HepG2 (cell line): ENCODE data around the gene HMMR. TPM values are rescaled to one million over a fixed set of nuclear protein-coding genes. Genes with fewer than 3 reads are reported as not detected.
A peak's percentile ranks its signal among the peaks of the same experiment; 100 is the strongest.

Source experiments
- AHR ChIP-seq: IDR thresholded peaks from 2 replicates; pipeline ENCODE4 v1.6.1; 2018; ENCODE audit warnings: missing genetic modification reagents, missing compliant biosample characterization
- ATF1 ChIP-seq: IDR thresholded peaks from 2 replicates; pipeline ENCODE4 v1.6.1; 2016; ENCODE audit warnings: mild to moderate bottlenecking, control low read depth
- CBX2 ChIP-seq, 2 experiments: fragments of 200-600 bp in 1 of 2; sonication (generic); formaldehyde crosslinking in 1 of 2; IDR thresholded peaks; 2 replicates each; pipeline versions ENCODE4 v1.7.0 to v1.8.1; 2018 to 2022; ENCODE audit warnings: low read depth in 2 of 2, low read length in 1 of 2, mild to moderate bottlenecking in 1 of 2, missing genetic modification reagents in 1 of 2
- CENPX ChIP-seq: sonication (generic); formaldehyde crosslinking; IDR thresholded peaks from 2 replicates; pipeline ENCODE4 v1.9.0; 2021; ENCODE audit warnings: mild to moderate bottlenecking, missing genetic modification reagents, moderate library complexity
- DNMT3B ChIP-seq: conservative IDR thresholded peaks from 2 replicates; pipeline ENCODE4 v1.6.1; 2016; ENCODE audit warnings: missing biosample characterization, control low read depth
- ERF ChIP-seq: IDR thresholded peaks from 2 replicates; pipeline ENCODE4 v1.6.1; 2018; ENCODE audit warnings: missing biosample characterization, missing genetic modification reagents
- FOXP1 ChIP-seq, 2 experiments: fragments of 450-650 bp in 1 of 2; IDR thresholded peaks; 2 replicates each; pipeline ENCODE4 v1.6.1; 2017 to 2018; ENCODE audit warnings: antibody characterized with exemption in 1 of 2
- GATA4 ChIP-seq: sonication (generic); IDR thresholded peaks from 2 replicates; pipeline ENCODE4 v1.6.1; 2016; ENCODE audit warnings: antibody characterized with exemption, low read depth, borderline replicate concordance
- KDM5A ChIP-seq: fragments of 200-600 bp; sonication (generic); IDR thresholded peaks from 2 replicates; pipeline ENCODE4 v1.7.0; 2018; ENCODE audit warnings: antibody characterized with exemption, mild to moderate bottlenecking, low read length, borderline replicate concordance
- MAF1 ChIP-seq: sonication (generic); formaldehyde crosslinking; IDR thresholded peaks from 2 replicates; pipeline ENCODE4 v1.5.0; 2020; ENCODE audit warnings: missing genetic modification reagents, borderline replicate concordance
- NR1H2 ChIP-seq: sonication (generic); formaldehyde crosslinking; IDR thresholded peaks from 2 replicates; pipeline ENCODE4 v1.8.1; 2022; ENCODE audit warnings: low read depth, missing genetic modification reagents, borderline replicate concordance
- PBX3 ChIP-seq: sonication (generic); formaldehyde crosslinking; IDR thresholded peaks from 2 replicates; pipeline ENCODE4 v1.8.1; 2023; ENCODE audit warnings: missing genetic modification reagents, inconsistent platforms, borderline replicate concordance
- PHF8 ChIP-seq: sonication (generic); formaldehyde crosslinking; IDR thresholded peaks from 2 replicates; pipeline ENCODE4 v1.5.0; 2020; ENCODE audit warnings: missing genetic modification reagents
- PITX1 ChIP-seq: sonication (generic); formaldehyde crosslinking; IDR thresholded peaks from 2 replicates; pipeline ENCODE4 v1.5.1; 2020; ENCODE audit warnings: mild to moderate bottlenecking, missing genetic modification reagents
- RARA ChIP-seq: IDR thresholded peaks from 2 replicates; pipeline ENCODE4 v1.6.1; 2016; ENCODE audit warnings: missing genetic modification reagents, missing compliant biosample characterization
- RBM22 ChIP-seq: fragments of 200-400 bp; formaldehyde crosslinking; optimal IDR thresholded peaks from 2 replicates; pipeline ENCODE3; 2017; ENCODE audit warnings: mild to moderate bottlenecking, low read length, moderate library complexity
- SNAPC2 ChIP-seq: sonication (generic); formaldehyde crosslinking; IDR thresholded peaks from 2 replicates; pipeline ENCODE4 v1.8.1; 2022; ENCODE audit warnings: mild to moderate bottlenecking, missing genetic modification reagents
- SP5 ChIP-seq: IDR thresholded peaks from 2 replicates; pipeline ENCODE4 v1.6.1; 2016; ENCODE audit warnings: low read depth, borderline replicate concordance
- STAG1 ChIP-seq: sonication (generic); formaldehyde crosslinking; IDR thresholded peaks from 2 replicates; pipeline ENCODE4 v1.4.0; 2020; ENCODE audit warnings: missing genetic modification reagents
- TCF7L2 ChIP-seq: IDR thresholded peaks from 2 replicates; pipeline ENCODE4 v1.6.1; 2011; ENCODE audit warnings: mild to moderate bottlenecking, low read depth, low read length, moderate library complexity
- THYN1 ChIP-seq: sonication (generic); formaldehyde crosslinking; IDR thresholded peaks from 2 replicates; pipeline ENCODE4 v1.8.1; 2023; ENCODE audit warnings: low read depth, mild to moderate bottlenecking, moderate library complexity, missing genetic modification reagents, borderline replicate concordance
- ZC3H4 ChIP-seq: sonication (generic); formaldehyde crosslinking; IDR thresholded peaks from 2 replicates; pipeline ENCODE4 v1.4.0; 2020; ENCODE audit warnings: missing genetic modification reagents, borderline replicate concordance
- ZFP1 ChIP-seq: IDR thresholded peaks from 2 replicates; pipeline ENCODE4 v1.6.1; 2016
- ZMAT3 ChIP-seq: sonication (generic); formaldehyde crosslinking; conservative IDR thresholded peaks from 2 replicates; pipeline ENCODE4 v1.7.0; 2021; ENCODE audit warnings: missing genetic modification reagents
- ZMYM4 ChIP-seq: sonication (generic); formaldehyde crosslinking; IDR thresholded peaks from 2 replicates; pipeline ENCODE4 v1.8.1; 2023; ENCODE audit warnings: mild to moderate bottlenecking, missing genetic modification reagents
- ZNF678 ChIP-seq: sonication (generic); formaldehyde crosslinking; IDR thresholded peaks from 2 replicates; pipeline ENCODE4 v1.4.0; 2020; ENCODE audit warnings: mild to moderate bottlenecking, missing genetic modification reagents
- ZNF800 ChIP-seq: sonication (generic); formaldehyde crosslinking; IDR thresholded peaks from 2 replicates; pipeline ENCODE4 v1.4.0; 2020; ENCODE audit warnings: missing genetic modification reagents
- ZNF839 ChIP-seq: sonication (generic); formaldehyde crosslinking; IDR thresholded peaks from 2 replicates; pipeline ENCODE4 v1.4.0; 2020; ENCODE audit warnings: missing genetic modification reagents, mild to moderate bottlenecking, borderline replicate concordance
- polyA plus RNA-seq, 8 experiments: library from polyadenylated mRNA; depleted of rRNA in 3 of 8; stranded (reverse) in 7 of 8; unstranded in 1 of 8; fragments of >200 nt; fragmentation: Illumina TruSeq in 4 of 8; extraction: Trizol in 4 of 8; gene quantifications; 2 replicates each; pipeline versions ENCODE4 v1.2.1 to v1.2.3, GENCODE V29; 2011 to 2016; ENCODE audit warnings: low read depth in 4 of 8, missing spikeins in 1 of 8, mixed read lengths in 1 of 8; ENCODE audit not compliant: insufficient read depth in 1 of 8
- total RNA-seq, 5 experiments: library from RNA; depleted of rRNA; stranded (reverse); fragments of >200 nt; fragmentation: Illumina TruSeq; extraction: Trizol; gene quantifications; 2 replicates each; pipeline ENCODE4 v1.2.3, GENCODE V29; 2016; ENCODE audit warnings: low read depth in 1 of 5
- TF ChIP-seq, protein P1 (sequence below): sonication (generic); formaldehyde crosslinking; IDR thresholded peaks from 2 replicates; pipeline ENCODE4 v1.8.1; 2023; ENCODE audit warnings: missing genetic modification reagents, mild to moderate bottlenecking, borderline replicate concordance

HMMR gene
- total and polyA plus RNA-seq, 2 of the 13 experiments (the other 11 are each of a cell fraction or from before 2014, with no cell fraction given) = 8.5 to 48.3 TPM

GRCh38 chr5:163437309-163438182 lies 22.9 kb upstream of the HMMR start, which contains the start of gene CCNG1 (continued):
- TF ChIP-seq ZMAT3 (CRISPR knock-in tag) = 0 out of 2 replicates have a peak, but pooled peaks have one; percentile 65
- TF ChIP-seq ZNF839 (CRISPR knock-in tag) = no peak
- TF ChIP-seq DNMT3B = no peak
- TF ChIP-seq AHR (CRISPR knock-in tag) = no peak
- TF ChIP-seq THYN1 (CRISPR knock-in tag) = no peak
- TF ChIP-seq ERF (CRISPR knock-in tag) = peak; percentile 69
- TF ChIP-seq PITX1 (CRISPR knock-in tag) = no peak
- TF ChIP-seq ZNF800 = no peak
- no peak for TF ChIP-seq CENPX (CRISPR knock-in tag)
- TF ChIP-seq ATF1 (CRISPR knock-in tag) = peak; percentile 74
- peak; percentile 99 for TF ChIP-seq ZMYM4 (CRISPR knock-in tag)
- TF ChIP-seq ZNF678 = no peak
- peak; percentile 29 for TF ChIP-seq RBM22
- TF ChIP-seq PHF8 (CRISPR knock-in tag) = peak; percentile 95
- 0 out of 2 replicates have a peak, but pooled peaks have one; percentile 31 for TF ChIP-seq GATA4
- peak; percentile 40; the same call in 1 of the 2 replicates for TF ChIP-seq SNAPC2 (CRISPR knock-in tag)
- no peak for TF ChIP-seq TCF7L2
- TF ChIP-seq ZFP1 (CRISPR knock-in tag) = peak; percentile 52; the same call in 1 of the 2 replicates
- TF ChIP-seq FOXP1 (IDR thresholded peaks at IDR 0.05) = no peak
- TF ChIP-seq FOXP1 (CRISPR knock-in tag; IDR thresholded peaks at IDR 0.05) = no peak
- no peak for TF ChIP-seq CBX2 (IDR thresholded peaks at IDR 0.05; ENCODE audit: low read depth, low read length)
- TF ChIP-seq CBX2 (CRISPR knock-in tag; IDR thresholded peaks at IDR 0.05; ENCODE audit: low read depth) = no peak
- TF ChIP-seq SP5 (CRISPR knock-in tag) = peak; percentile 64; the same call in 1 of the 2 replicates
- peak; percentile 81; the same call in 1 of the 2 replicates for TF ChIP-seq PBX3 (CRISPR knock-in tag)
- TF ChIP-seq NR1H2 (CRISPR knock-in tag) = no peak
- no peak for TF ChIP-seq MAF1 (CRISPR knock-in tag)
- TF ChIP-seq RARA (CRISPR knock-in tag) = peak; percentile 47; the same call in 1 of the 2 replicates
- TF ChIP-seq, protein P1, sequence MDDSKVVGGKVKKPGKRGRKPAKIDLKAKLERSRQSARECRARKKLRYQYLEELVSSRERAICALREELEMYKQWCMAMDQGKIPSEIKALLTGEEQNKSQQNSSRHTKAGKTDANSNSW (CRISPR knock-in tag) = no peak
- no peak for TF ChIP-seq STAG1 (CRISPR knock-in tag)
- TF ChIP-seq KDM5A = peak; percentile 63; the same call in 1 of the 2 replicates
- TF ChIP-seq ZC3H4 (CRISPR knock-in tag) = no peak
